ENCODE results near the gene ABHD12.
A peak's percentile ranks its signal among the peaks of the same experiment; 100 is the strongest.
"Not testable (repeated sequence)": the region's sequence is repeated elsewhere in the genome, so short reads cannot be mapped to it uniquely, and the experiment has no call there.

ABHD12 gene

GRCh38 chr20:25321991-25322390, 68.6 kb downstream of the ABHD12 start:
- no peak for DNase-seq (ENCODE audit: low spot score)

- DNase-seq (ENCODE audit: low spot score) = no peak
Measured at GRCh38 chr20:25321262-25321831, 69.3 kb downstream of the ABHD12 start.

GRCh38 chr20:25320035-25320800, 70.4 kb downstream of the ABHD12 start:
- no peak for DNase-seq (ENCODE audit: low spot score)

GRCh38 chr20:25319241-25320034, 71.2 kb downstream of the ABHD12 start:
- no peak for DNase-seq (ENCODE audit: low spot score)

GRCh38 chr20:25318471-25319240, 72.0 kb downstream of the ABHD12 start:
- no peak for DNase-seq (ENCODE audit: low spot score)

- no peak for DNase-seq (ENCODE audit: low spot score)
Measured at GRCh38 chr20:25317351-25318075, 73.1 kb downstream of the ABHD12 start.

- no peak for DNase-seq (ENCODE audit: low spot score)
Measured at GRCh38 chr20:25316506-25317190, 74.0 kb downstream of the ABHD12 start.

- no peak for DNase-seq (ENCODE audit: low spot score)
Measured at GRCh38 chr20:25315418-25316210, 75.0 kb downstream of the ABHD12 start.

- DNase-seq (ENCODE audit: low spot score) = no peak
Measured at GRCh38 chr20:25314497-25315417, 75.9 kb downstream of the ABHD12 start.

- DNase-seq (ENCODE audit: low spot score) = no peak
Measured at GRCh38 chr20:25313593-25313992, 77.0 kb downstream of the ABHD12 start.

- not testable (repeated sequence) for DNase-seq (ENCODE audit: low spot score)
Measured at GRCh38 chr20:25312716-25313115, 77.9 kb downstream of the ABHD12 start.

GRCh38 chr20:25310921-25311728, 79.5 kb downstream of the ABHD12 start:
- no peak for DNase-seq (ENCODE audit: low spot score)

GRCh38 chr20:25310268-25310920, 80.2 kb downstream of the ABHD12 start:
- peak; percentile 81 for DNase-seq (ENCODE audit: low spot score)

- DNase-seq (ENCODE audit: low spot score) = no peak
Measured at GRCh38 chr20:25309395-25310267, 81.0 kb downstream of the ABHD12 start.

GRCh38 chr20:25308671-25309394, 81.8 kb downstream of the ABHD12 start:
- DNase-seq (ENCODE audit: low spot score) = no peak

GRCh38 chr20:25308083-25308491, 82.5 kb downstream of the ABHD12 start:
- no peak for DNase-seq (ENCODE audit: low spot score)
